HepG2 (cell line): ENCODE data around the gene AMPD2. TPM values are rescaled to one million over a fixed set of nuclear protein-coding genes. Genes with fewer than 3 reads are reported as not detected.

ENCODE experiments used
- ARNT2 ChIP-seq: sonication (generic); formaldehyde crosslinking; IDR thresholded peaks from 2 replicates; pipeline ENCODE4 v1.8.0; 2022; ENCODE audit warnings: mild to moderate bottlenecking, low read depth, missing genetic modification reagents, moderate library complexity
- DR1 ChIP-seq: sonication (generic); formaldehyde crosslinking; IDR thresholded peaks from 2 replicates; pipeline ENCODE4 v1.8.0; 2021; ENCODE audit warnings: mild to moderate bottlenecking, missing genetic modification reagents, inconsistent platforms
- GABPA ChIP-seq, 2 experiments: IDR thresholded peaks; 2 replicates each; pipeline ENCODE4 v1.6.1; 2011 to 2016; ENCODE audit warnings: low read depth in 2 of 2, low read length in 1 of 2, missing biosample characterization in 1 of 2, missing genetic modification characterization in 1 of 2
- GATA4 ChIP-seq: sonication (generic); IDR thresholded peaks from 2 replicates; pipeline ENCODE4 v1.6.1; 2016; ENCODE audit warnings: antibody characterized with exemption, low read depth, borderline replicate concordance
- GPN1 ChIP-seq: sonication (generic); formaldehyde crosslinking; IDR thresholded peaks from 2 replicates; pipeline ENCODE4 v1.5.1; 2020; ENCODE audit warnings: missing genetic modification reagents, borderline replicate concordance
- KDM6A ChIP-seq: IDR thresholded peaks from 2 replicates; pipeline ENCODE4 v1.6.1; 2016; ENCODE audit warnings: low read depth
- KMT2B ChIP-seq: IDR thresholded peaks from 2 replicates; pipeline ENCODE4 v1.6.1; 2016; ENCODE audit warnings: missing genetic modification reagents, missing compliant biosample characterization
- NFRKB ChIP-seq: fragments of 450-650 bp; IDR thresholded peaks from 2 replicates; pipeline ENCODE4 v1.6.1; 2017
- NR1H2 ChIP-seq: sonication (generic); formaldehyde crosslinking; IDR thresholded peaks from 2 replicates; pipeline ENCODE4 v1.8.1; 2022; ENCODE audit warnings: low read depth, missing genetic modification reagents, borderline replicate concordance
- PATZ1 ChIP-seq: sonication (generic); formaldehyde crosslinking; IDR thresholded peaks from 2 replicates; pipeline ENCODE4 v1.4.0; 2020; ENCODE audit warnings: missing genetic modification reagents
- SYNCRIP ChIP-seq: fragments of 200-400 bp; formaldehyde crosslinking; IDR thresholded peaks from 2 replicates; pipeline ENCODE4 v1.6.1; 2018; ENCODE audit warnings: mild to moderate bottlenecking, low read depth, low read length; ENCODE audit not compliant: insufficient read depth
- THAP11 ChIP-seq: IDR thresholded peaks from 2 replicates; pipeline ENCODE4 v1.6.1; 2016; ENCODE audit warnings: missing biosample characterization, missing genetic modification reagents
- THYN1 ChIP-seq: sonication (generic); formaldehyde crosslinking; IDR thresholded peaks from 2 replicates; pipeline ENCODE4 v1.8.1; 2023; ENCODE audit warnings: low read depth, mild to moderate bottlenecking, moderate library complexity, missing genetic modification reagents, borderline replicate concordance
- YEATS2 ChIP-seq: sonication (generic); formaldehyde crosslinking; IDR thresholded peaks from 2 replicates; pipeline ENCODE4 v1.4.0; 2020; ENCODE audit warnings: missing genetic modification reagents, borderline replicate concordance
- ZFP37 ChIP-seq: sonication (generic); formaldehyde crosslinking; IDR thresholded peaks from 2 replicates; pipeline ENCODE4 v1.4.0; 2020; ENCODE audit warnings: missing genetic modification reagents, borderline replicate concordance
- ZNF451 ChIP-seq: sonication (generic); formaldehyde crosslinking; IDR thresholded peaks from 2 replicates; pipeline ENCODE4 v1.5.0; 2020; ENCODE audit warnings: mild to moderate bottlenecking, missing genetic modification reagents
- polyA plus RNA-seq, 8 experiments: library from polyadenylated mRNA; depleted of rRNA in 3 of 8; stranded (reverse) in 7 of 8; unstranded in 1 of 8; fragments of >200 nt; fragmentation: Illumina TruSeq in 4 of 8; extraction: Trizol in 4 of 8; gene quantifications; 2 replicates each; pipeline versions ENCODE4 v1.2.1 to v1.2.3, GENCODE V29; 2011 to 2016; ENCODE audit warnings: low read depth in 4 of 8, missing spikeins in 1 of 8, mixed read lengths in 1 of 8; ENCODE audit not compliant: insufficient read depth in 1 of 8
- total RNA-seq, 5 experiments: library from RNA; depleted of rRNA; stranded (reverse); fragments of >200 nt; fragmentation: Illumina TruSeq; extraction: Trizol; gene quantifications; 2 replicates each; pipeline ENCODE4 v1.2.3, GENCODE V29; 2016; ENCODE audit warnings: low read depth in 1 of 5
- TF ChIP-seq, protein P1 (sequence below): sonication (generic); formaldehyde crosslinking; IDR thresholded peaks from 2 replicates; pipeline ENCODE4 v1.4.0; 2020; ENCODE audit warnings: missing genetic modification reagents, mild to moderate bottlenecking, borderline replicate concordance
- TF ChIP-seq, protein P2 (sequence below): sonication (generic); formaldehyde crosslinking; IDR thresholded peaks from 2 replicates; pipeline ENCODE4 v1.4.0; 2020; ENCODE audit warnings: missing genetic modification reagents

The AMPD2 gene
- total and polyA plus RNA-seq, 2 of the 13 experiments (the other 11 are each of a cell fraction or from before 2014, with no cell fraction given) = 62.3 to 82.0 TPM

DNA sequence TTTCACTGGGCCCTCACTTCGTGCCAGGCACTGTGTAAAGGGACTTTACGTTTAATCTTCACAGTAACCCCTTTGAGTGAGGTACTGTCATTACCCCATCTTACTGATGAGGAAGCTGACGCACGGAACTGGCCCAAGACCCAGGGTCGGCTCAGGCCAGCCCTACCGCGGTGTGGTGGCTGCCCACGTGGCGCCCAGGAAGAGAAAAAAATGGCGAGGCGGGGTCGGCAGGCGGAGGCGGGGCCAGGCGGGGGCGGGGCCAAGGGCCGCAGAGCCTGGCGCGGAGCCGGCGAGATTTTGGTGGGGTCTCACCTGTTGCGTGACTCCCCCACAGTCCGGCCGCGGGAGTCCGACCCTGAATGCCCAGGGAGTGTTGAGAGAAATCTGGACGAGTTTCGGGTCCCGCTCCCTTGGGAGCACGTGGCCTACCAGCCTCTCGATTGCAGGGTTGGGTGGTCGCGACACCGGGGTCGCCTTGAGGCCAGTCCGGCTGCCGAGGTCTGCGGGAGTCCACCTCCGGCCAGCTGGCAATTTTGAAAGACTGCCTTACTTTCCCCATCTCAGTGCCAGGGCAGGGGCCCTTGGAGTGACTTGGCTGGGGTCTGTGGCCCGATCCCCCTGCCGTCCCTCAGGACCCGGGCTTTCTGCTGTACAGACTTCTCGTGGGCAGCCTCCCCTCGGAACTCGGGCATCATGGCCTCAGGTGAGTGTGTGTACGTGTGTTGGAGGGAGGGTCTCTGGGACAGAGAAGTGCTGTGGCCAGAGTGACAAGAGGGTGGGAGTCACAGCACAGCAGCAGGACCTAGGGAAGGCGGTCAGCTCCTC is at the start of gene AMPD2, which contains the start of gene GNAT2 (continued):
- TF ChIP-seq, protein P1, sequence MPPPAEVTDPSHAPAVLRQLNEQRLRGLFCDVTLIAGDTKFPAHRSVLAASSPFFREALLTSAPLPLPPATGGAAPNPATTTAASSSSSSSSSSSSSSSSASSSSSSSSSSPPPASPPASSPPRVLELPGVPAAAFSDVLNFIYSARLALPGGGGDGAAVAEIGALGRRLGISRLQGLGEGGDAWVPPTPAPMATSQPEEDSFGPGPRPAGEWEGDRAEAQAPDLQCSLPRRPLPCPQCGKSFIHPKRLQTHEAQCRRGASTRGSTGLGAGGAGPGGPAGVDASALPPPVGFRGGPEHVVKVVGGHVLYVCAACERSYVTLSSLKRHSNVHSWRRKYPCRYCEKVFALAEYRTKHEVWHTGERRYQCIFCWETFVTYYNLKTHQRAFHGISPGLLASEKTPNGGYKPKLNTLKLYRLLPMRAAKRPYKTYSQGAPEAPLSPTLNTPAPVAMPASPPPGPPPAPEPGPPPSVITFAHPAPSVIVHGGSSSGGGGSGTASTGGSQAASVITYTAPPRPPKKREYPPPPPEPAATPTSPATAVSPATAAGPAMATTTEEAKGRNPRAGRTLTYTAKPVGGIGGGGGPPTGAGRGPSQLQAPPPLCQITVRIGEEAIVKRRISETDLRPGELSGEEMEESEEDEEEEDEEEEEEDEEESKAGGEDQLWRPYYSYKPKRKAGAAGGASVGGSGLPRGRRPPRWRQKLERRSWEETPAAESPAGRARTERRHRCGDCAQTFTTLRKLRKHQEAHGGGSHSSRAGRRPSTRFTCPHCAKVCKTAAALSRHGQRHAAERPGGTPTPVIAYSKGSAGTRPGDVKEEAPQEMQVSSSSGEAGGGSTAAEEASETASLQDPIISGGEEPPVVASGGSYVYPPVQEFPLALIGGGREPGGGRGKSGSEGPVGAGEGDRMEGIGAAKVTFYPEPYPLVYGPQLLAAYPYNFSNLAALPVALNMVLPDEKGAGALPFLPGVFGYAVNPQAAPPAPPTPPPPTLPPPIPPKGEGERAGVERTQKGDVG (CRISPR knock-in tag) = peak; percentile 57; the same call in 1 of the 2 replicates
- no peak; the same call in 1 of the 2 replicates for TF ChIP-seq GATA4
- TF ChIP-seq THYN1 (CRISPR knock-in tag) = no peak
- TF ChIP-seq, protein P2, sequence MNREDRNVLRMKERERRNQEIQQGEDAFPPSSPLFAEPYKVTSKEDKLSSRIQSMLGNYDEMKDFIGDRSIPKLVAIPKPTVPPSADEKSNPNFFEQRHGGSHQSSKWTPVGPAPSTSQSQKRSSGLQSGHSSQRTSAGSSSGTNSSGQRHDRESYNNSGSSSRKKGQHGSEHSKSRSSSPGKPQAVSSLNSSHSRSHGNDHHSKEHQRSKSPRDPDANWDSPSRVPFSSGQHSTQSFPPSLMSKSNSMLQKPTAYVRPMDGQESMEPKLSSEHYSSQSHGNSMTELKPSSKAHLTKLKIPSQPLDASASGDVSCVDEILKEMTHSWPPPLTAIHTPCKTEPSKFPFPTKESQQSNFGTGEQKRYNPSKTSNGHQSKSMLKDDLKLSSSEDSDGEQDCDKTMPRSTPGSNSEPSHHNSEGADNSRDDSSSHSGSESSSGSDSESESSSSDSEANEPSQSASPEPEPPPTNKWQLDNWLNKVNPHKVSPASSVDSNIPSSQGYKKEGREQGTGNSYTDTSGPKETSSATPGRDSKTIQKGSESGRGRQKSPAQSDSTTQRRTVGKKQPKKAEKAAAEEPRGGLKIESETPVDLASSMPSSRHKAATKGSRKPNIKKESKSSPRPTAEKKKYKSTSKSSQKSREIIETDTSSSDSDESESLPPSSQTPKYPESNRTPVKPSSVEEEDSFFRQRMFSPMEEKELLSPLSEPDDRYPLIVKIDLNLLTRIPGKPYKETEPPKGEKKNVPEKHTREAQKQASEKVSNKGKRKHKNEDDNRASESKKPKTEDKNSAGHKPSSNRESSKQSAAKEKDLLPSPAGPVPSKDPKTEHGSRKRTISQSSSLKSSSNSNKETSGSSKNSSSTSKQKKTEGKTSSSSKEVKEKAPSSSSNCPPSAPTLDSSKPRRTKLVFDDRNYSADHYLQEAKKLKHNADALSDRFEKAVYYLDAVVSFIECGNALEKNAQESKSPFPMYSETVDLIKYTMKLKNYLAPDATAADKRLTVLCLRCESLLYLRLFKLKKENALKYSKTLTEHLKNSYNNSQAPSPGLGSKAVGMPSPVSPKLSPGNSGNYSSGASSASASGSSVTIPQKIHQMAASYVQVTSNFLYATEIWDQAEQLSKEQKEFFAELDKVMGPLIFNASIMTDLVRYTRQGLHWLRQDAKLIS (CRISPR knock-in tag) = no peak
- TF ChIP-seq GPN1 = no peak
- no peak for TF ChIP-seq SYNCRIP
- peak; percentile 22; the same call in 1 of the 2 replicates for TF ChIP-seq YEATS2
- no peak for TF ChIP-seq KDM6A (CRISPR knock-in tag)
- no peak for TF ChIP-seq NFRKB
- TF ChIP-seq ARNT2 = peak; percentile 64; the same call in 1 of the 2 replicates
- TF ChIP-seq ZNF451 = peak; percentile 49; the same call in 1 of the 2 replicates
- TF ChIP-seq ZFP37 (CRISPR knock-in tag) = no peak
- no peak; the same call in 1 of the 2 replicates for TF ChIP-seq DR1
- TF ChIP-seq GABPA (IDR thresholded peaks at IDR 0.05; ENCODE audit: low read depth, low read length) = no peak
- TF ChIP-seq GABPA (CRISPR knock-in tag; IDR thresholded peaks at IDR 0.05; ENCODE audit: low read depth) = peak; percentile 62
- no peak for TF ChIP-seq KMT2B (CRISPR knock-in tag)
- TF ChIP-seq PATZ1 (CRISPR knock-in tag) = peak; percentile 20; the same call in 1 of the 2 replicates
- TF ChIP-seq THAP11 (CRISPR knock-in tag) = 0 out of 2 replicates have a peak, but pooled peaks have one; percentile 46
- TF ChIP-seq NR1H2 = no peak; the same call in 1 of the 2 replicates
